ENCODE measurements around the gene ATP5PF. TPM values are rescaled to one million over a fixed set of nuclear protein-coding genes. Genes with fewer than 3 reads are reported as not detected.

Gene ATP5PF
- total and polyA plus RNA-seq, 2 donors (not counting 3 experiments of a cell fraction or from before 2014, with no cell fraction given): 132 to 194 TPM

DNA sequence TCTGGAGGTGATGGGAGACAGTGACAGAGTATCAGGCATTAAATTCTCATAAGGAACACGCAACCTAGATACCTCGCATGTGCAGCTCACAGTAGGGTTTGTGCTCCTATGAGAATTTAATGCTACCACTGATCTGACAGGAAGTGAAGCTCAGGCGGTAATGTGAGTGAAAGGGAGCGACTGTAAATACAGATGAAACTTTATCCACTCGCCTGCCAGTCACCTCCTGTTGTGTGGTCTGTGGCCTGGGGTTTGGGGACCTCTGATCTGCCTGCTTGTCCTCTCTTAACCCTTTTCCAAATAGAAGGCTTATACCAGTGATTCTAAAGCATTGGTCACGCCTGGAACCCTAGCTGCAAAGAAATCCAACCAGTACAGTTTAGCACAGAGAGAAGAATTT, 15.4 kb upstream of the ATP5PF start:
- no peak for FAIRE-seq
- TF ChIP-seq FOS (IDR thresholded peaks at IDR 0.05; ENCODE audit: borderline replicate concordance, insufficient read depth, low read length) (no peak), EZH2 (IDR thresholded peaks at IDR 0.05; ENCODE audit: borderline replicate concordance, low read depth, low read length, severe bottlenecking) (no peak), MYC (IDR thresholded peaks at IDR 0.05; ENCODE audit: low read depth, low read length) (no peak), JUN (IDR thresholded peaks at IDR 0.05; ENCODE audit: borderline replicate concordance, insufficient read depth, insufficient read length, low read depth) (no peak), POLR2AphosphoS5 (IDR thresholded peaks at IDR 0.05; ENCODE audit: insufficient read depth, low read depth, low read length) (no peak), POLR2A (IDR thresholded peaks at IDR 0.05; ENCODE audit: low read depth, low read length) (no peak), GATA2 (IDR thresholded peaks at IDR 0.05; ENCODE audit: insufficient read depth, insufficient read length, low read depth, low read length) (no peak)
- TF ChIP-seq, protein P1, sequence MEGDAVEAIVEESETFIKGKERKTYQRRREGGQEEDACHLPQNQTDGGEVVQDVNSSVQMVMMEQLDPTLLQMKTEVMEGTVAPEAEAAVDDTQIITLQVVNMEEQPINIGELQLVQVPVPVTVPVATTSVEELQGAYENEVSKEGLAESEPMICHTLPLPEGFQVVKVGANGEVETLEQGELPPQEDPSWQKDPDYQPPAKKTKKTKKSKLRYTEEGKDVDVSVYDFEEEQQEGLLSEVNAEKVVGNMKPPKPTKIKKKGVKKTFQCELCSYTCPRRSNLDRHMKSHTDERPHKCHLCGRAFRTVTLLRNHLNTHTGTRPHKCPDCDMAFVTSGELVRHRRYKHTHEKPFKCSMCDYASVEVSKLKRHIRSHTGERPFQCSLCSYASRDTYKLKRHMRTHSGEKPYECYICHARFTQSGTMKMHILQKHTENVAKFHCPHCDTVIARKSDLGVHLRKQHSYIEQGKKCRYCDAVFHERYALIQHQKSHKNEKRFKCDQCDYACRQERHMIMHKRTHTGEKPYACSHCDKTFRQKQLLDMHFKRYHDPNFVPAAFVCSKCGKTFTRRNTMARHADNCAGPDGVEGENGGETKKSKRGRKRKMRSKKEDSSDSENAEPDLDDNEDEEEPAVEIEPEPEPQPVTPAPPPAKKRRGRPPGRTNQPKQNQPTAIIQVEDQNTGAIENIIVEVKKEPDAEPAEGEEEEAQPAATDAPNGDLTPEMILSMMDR (IDR thresholded peaks at IDR 0.05; ENCODE audit: extremely low read depth in 1 of 2, insufficient read depth in 1 of 2, low read depth in 1 of 2, low read length in 2 of 2): no peak
- TF ChIP-seq, protein P2, sequence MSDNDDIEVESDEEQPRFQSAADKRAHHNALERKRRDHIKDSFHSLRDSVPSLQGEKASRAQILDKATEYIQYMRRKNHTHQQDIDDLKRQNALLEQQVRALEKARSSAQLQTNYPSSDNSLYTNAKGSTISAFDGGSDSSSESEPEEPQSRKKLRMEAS (IDR thresholded peaks at IDR 0.05; ENCODE audit: insufficient read depth, insufficient read length): no peak
- Histone ChIP-seq H3K79me2 (ENCODE audit: control insufficient read depth, insufficient read depth, low read length) (no peaks in the 10 kb centered on the region), H4K20me1 (replicated peaks; ENCODE audit: control insufficient read depth, extremely low read depth, insufficient read depth, low read length) (no peaks in the 10 kb centered on the region), H3K27me3 (ENCODE audit: control insufficient read depth in 2 of 2, insufficient read depth in 2 of 2, low read length in 2 of 2) (no peaks in the 10 kb centered on the region), H3K4me2 (ENCODE audit: insufficient read depth, low read length) (no peak overlapping the region), H3K9me3 (replicated peaks; ENCODE audit: control insufficient read depth, insufficient read depth, low read length) (no peaks in the 10 kb centered on the region), H3K9me1 (replicated peaks; ENCODE audit: control insufficient read depth, extremely low read depth, insufficient read depth, low read length) (no peaks in the 10 kb centered on the region), H3K36me3 (ENCODE audit: control insufficient read depth in 2 of 2, extremely low read depth in 1 of 2, insufficient read depth in 2 of 2, low read length in 2 of 2) (peaks cover 5 to 7% of the 10 kb centered on the region in 2 experiments), H3K4me1 (ENCODE audit: control insufficient read depth, extremely low read depth, insufficient read depth, low read length) (no peaks in the 10 kb centered on the region), H3K9ac (replicated peaks; ENCODE audit: extremely low read depth, insufficient read depth, low read length) (no peak overlapping the region), H3K4me3 (replicated peaks in 1 of 3; ENCODE audit: insufficient read depth in 1 of 3, low read depth in 1 of 3, low read length in 3 of 3) (no peak overlapping the region), H2AFZ (ENCODE audit: low read depth, low read length) (no peak overlapping the region), H3K27ac (ENCODE audit: insufficient read depth, low read depth, low read length) (no peak overlapping the region)
- no peak for DNase-seq (ENCODE audit: low read depth, low spot score)
- BruUV-seq (replicated peaks): no TSS peak
- intact Hi-C loops (cut with micrococcal nuclease) (no loop called here), dilution Hi-C loops (cut with MboI; ENCODE audit: extremely low pct_ligation_motif_present, low sequenced_read_pairs) (no loop called here)
- POLR2A ChIA-PET: no interaction called here
- CTCF ChIA-PET: interaction anchor here (1.8 kb wide), 1 partner anchor 51 kb away, joined by 5 read pairs; no protein-coding TSS in a partner anchor
